GM06990 (cell line): ENCODE measurements around the gene SCAMP2.

Experiments used
- DNase-seq: peaks from one replicate; pipeline ENCODE4 v3.0.0-alpha.2; 2011; ENCODE audit not compliant: insufficient read length; ENCODE audit errors: extremely low read depth
- H3K27me3 ChIP-seq: replicated peaks from 2 replicates; pipeline ENCODE4 v1.6.0; 2011; ENCODE audit warnings: low read length; ENCODE audit not compliant: control insufficient read depth, insufficient read depth
- H3K36me3 ChIP-seq: 2 replicates; pipeline ENCODE4 v1.5.1; 2011; ENCODE audit warnings: low read length; ENCODE audit not compliant: control insufficient read depth, insufficient read depth
- H3K4me3 ChIP-seq: replicated peaks from 2 replicates; pipeline ENCODE4 v1.5.1; 2011; ENCODE audit warnings: low read depth, mild to moderate bottlenecking, control low read depth, low read length
- CTCF ChIP-seq: IDR thresholded peaks from 2 replicates; pipeline ENCODE4 v1.5.1; 2011; ENCODE audit warnings: low read length, control low read depth, mild to moderate bottlenecking, inconsistent platforms; ENCODE audit not compliant: insufficient read depth, poor library complexity, severe bottlenecking

SCAMP2 gene

GRCh38 chr15:74857082-74857655, 16.0 kb downstream of the SCAMP2 start:
- no peaks in the 10 kb centered on the region for H3K27me3 ChIP-seq
- no peak for TF ChIP-seq CTCF
- H3K4me3 ChIP-seq = peak overlapping the region; percentile 16; the same call in 1 of the 2 replicates
- peak; percentile 62 for DNase-seq
- peaks cover 17% of the 10 kb centered on the region for H3K36me3 ChIP-seq

GRCh38 chr15:74856537-74856936, 16.6 kb downstream of the SCAMP2 start:
- no peak for DNase-seq
- Histone ChIP-seq H3K27me3 (no peaks in the 10 kb centered on the region), H3K4me3 (0 out of 2 replicates have a peak overlapping the region, but pooled peaks have one; percentile 4), H3K36me3 (peaks cover 23% of the 10 kb centered on the region)
- no peak for TF ChIP-seq CTCF

- H3K27me3 ChIP-seq = no peaks in the 10 kb centered on the region
- H3K36me3 ChIP-seq = peaks cover 30% of the 10 kb centered on the region
- no peak overlapping the region for H3K4me3 ChIP-seq
- DNase-seq = no peak
- TF ChIP-seq CTCF = no peak
These were observed 17.3 kb downstream of the SCAMP2 start for GRCh38 chr15:74855857-74856256.

GRCh38 chr15:74854453-74855022, 18.6 kb downstream of the SCAMP2 start:
- no peaks in the 10 kb centered on the region for H3K27me3 ChIP-seq
- H3K36me3 ChIP-seq = peaks cover 39% of the 10 kb centered on the region
- no peak for TF ChIP-seq CTCF
- no peak overlapping the region for H3K4me3 ChIP-seq
- DNase-seq = no peak

GRCh38 chr15:74851960-74852359, 21.2 kb downstream of the SCAMP2 start:
- peaks cover 54% of the 10 kb centered on the region for H3K36me3 ChIP-seq
- DNase-seq = no peak
- no peaks in the 10 kb centered on the region for H3K27me3 ChIP-seq
- no peak for TF ChIP-seq CTCF
- H3K4me3 ChIP-seq = no peak overlapping the region

GRCh38 chr15:74850393-74850792, 22.8 kb downstream of the SCAMP2 start:
- peaks cover 61% of the 10 kb centered on the region for H3K36me3 ChIP-seq
- no peak for DNase-seq

More at GRCh38 chr15:74850393-74850792, 22.8 kb downstream of the SCAMP2 start:
- no peak for TF ChIP-seq CTCF
- Histone ChIP-seq H3K4me3 (no peak overlapping the region), H3K27me3 (no peaks in the 10 kb centered on the region)
